GM19372 (cell line): ENCODE measurements around the gene FES.
"Not testable (repeated sequence)": the region's sequence is repeated elsewhere in the genome, so short reads cannot be mapped to it uniquely, and the experiment has no call there.

ENCODE experiments used
- ATAC-seq: cut with Tn5 transposase; IDR thresholded peaks from one replicate; pipeline ENCODE4 v1.9.1; 2021; ENCODE audit warnings: mild to moderate bottlenecking, low read depth, moderate library complexity; ENCODE audit not compliant: unreplicated experiment

Gene FES

DNA sequence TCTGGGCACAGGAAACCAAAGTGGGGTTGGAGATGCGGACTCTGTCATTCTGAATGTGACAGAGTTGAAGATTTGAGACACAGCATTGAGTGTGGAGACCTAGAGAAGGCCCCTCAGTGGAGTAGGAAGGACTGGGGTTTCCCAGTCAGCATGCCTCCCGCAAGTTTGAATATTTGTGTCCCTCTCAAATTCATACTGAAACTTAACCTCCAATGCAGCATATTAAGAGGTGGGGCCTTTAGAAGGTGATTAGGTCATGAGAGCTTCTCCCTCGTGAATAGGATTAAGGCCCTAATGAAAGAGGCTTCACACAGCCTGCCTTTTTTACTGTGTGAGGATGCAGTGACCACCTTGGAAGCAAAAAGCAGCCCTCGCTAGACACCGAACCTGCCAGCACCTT lies 40.1 kb downstream of the FES start:
- ATAC-seq, result peak; percentile 68

DNA sequence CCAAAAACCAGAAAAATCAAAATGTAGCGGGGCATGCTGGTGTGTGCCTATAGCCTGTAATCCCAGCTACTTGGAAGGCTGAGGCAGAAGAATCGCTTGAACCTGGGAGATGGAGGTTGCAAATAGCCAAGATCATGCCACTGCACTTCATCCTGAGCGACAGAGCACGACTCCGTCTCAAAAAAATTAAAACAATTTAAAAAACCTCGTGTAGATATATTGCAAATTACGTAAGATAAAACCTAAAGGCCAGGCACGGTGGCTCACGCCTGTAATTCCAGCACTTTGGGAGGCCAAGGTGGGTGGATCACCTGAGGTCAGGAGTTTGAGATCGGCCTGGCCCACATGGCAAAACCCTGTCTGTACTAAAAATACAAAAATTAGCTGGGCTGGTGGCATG lies 42.5 kb downstream of the FES start:
- ATAC-seq, result not testable (repeated sequence)

DNA sequence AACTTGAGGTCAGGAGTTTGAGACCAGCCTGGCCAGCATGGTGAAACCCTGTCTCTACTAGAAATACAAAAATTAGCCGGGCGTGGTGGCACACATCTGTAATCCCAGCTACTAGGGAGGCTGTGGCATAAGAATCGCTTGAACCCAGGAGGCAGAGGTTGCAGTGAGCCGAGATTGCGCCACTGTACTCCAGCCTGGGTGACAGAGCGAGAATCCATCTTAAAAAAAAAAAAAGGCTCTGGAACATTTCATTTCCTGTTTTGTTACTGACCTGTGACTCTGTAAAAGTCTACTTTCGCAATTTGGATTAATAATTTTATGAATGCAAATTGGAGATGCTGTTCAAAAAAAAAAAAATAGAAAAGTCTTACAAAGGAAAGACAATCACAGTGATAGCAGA lies 43.8 kb downstream of the FES start:
- ATAC-seq, result not testable (repeated sequence)

DNA sequence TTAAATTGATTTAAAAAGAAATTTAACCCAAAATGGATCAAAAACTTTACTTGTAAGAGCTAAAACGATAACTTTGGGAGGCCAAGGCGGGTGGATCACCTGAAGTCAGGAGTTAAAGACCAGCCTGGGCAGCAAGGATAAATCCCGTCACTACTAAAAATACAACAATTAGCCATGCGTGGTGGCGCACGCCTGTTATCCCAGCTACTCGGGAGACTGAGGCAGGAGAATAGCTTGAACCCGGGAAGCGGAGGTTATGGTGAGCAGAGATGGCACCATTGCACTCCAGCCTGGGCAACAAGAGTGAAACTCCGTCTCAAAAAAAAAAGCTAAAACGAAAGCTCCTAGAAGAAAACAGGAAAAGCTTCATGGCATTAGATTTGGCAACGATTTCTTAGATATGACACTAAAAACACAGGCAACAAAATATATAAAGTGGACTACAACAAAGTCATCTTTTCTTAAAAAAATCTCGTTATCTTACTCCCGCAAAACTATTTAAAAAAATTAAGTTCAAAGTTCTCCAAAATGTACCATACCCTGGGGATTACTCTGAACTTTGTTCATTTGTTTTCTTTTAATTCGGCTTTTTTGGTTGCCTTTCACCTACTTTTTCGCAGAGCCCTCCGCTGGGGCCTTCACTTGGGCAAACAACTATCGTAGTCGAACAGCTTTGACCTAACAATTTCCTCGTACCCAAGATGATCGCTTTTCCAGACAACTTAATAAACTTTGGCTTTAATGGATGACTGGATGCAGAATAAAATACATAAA lies 45.1 kb downstream of the FES start:
- no peak for ATAC-seq

DNA sequence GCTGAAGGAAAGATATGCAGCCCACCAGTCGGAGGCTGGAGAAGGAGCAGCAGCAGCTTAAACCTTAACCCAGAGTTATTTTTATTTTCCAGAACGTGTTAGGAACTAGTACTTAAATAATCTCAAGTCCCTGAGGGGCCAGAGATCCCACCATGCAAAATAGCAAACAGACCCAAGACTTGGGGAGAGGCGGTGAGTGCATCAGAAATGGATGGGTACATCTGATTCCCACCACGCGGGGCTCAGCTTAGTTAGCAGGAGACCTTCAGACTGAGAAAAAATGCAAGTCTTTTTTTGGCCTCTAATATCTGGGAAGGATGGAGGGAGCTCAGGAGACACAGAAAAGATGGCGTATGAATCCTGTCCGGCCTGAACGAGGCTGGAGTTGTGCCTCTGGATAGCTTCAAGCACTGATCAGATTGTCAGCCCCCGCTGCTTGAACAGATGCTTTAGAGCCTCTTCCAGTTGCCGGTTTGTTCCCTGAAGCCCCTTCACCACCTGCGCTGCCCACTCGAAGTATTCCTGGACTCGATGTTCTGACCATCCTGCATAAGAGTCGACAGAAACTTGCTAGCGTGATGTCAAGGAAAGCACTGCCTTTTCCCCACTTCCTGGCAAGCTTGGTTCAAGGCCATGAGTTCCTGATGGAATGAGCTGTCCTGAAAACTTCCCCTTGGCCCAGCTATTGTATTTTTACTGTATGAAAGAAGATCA lies 46.7 kb downstream of the FES start:
- ATAC-seq, result no peak

DNA sequence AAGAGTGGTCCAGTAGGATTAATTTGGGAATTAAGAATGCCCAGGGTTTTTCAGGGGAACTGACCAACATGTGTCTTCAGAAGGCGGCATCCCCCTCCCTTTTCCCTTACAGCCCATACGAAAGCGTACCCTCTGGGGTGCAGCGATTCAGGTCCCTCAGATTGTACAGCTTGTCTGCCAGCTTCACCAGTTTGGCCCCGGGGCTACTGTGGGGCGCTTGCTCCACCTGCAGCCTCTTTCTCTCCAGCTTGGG lies 47.2 kb downstream of the FES start:
- ATAC-seq, result no peak

DNA sequence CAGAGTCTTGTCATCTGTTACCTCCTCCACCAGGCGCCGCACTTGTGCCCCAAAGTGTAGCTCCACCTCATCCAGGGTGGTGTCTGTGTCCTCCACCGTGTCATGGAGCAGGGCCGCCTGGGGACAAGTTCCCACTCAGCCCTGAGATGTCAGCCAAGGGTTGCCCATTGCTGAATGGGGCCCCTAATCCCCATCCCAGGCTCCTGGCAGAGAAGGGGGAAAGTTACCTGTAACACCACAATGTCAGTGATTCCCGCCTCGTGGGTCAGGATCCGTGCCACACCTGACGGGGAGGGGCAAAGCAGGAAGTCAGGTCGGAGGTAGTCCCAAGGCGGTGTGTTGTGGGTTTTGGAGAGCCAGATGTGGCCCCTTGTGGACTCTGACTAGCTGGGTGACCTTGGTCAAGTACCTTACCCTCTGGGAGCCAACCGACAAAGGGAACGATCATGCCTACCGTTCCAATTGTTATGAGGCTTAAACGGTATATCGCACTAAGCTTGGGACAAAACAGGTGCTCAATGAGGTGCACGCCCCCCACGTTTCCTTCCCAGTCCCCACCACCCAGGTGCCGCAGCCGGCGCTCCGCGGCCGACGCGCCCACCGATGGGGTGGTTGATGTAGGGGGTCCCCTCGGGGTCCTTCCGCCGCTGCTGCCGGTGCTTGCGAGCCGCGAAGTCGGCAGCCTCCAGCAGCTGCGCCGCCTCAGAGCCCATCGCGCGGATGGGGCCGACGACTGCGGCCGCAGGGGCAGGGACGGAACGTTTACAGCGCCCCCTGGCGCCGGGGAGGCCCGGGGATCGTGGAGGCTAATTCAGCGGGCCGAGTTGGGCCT lies 47.7 kb downstream of the FES start, which contains the start of gene HDDC3:
Gene HDDC3, minus strand, starts transcription at position 722 of the 832 bp plus-strand sequence. Its CDS starts 9 bp downstream, at position 713.
- ATAC-seq, result peak; percentile 46

DNA sequence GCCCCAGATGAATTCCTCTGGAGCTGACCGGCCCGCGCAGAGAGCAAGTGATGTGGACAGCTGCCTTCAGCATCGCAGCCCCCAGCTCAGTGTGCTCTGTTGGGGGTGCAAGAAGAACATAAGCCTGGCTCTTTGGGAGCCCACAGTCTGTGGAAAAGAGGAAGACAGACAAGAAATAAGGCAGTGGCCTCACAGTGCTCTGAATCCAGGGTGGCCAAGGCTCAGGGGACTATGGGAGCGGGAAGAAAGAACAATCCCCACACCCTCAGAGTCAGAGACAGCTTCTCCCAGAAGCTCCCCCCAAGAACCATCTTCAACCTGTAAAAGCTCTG lies 48.3 kb downstream of the FES start:
- ATAC-seq, result no peak

DNA sequence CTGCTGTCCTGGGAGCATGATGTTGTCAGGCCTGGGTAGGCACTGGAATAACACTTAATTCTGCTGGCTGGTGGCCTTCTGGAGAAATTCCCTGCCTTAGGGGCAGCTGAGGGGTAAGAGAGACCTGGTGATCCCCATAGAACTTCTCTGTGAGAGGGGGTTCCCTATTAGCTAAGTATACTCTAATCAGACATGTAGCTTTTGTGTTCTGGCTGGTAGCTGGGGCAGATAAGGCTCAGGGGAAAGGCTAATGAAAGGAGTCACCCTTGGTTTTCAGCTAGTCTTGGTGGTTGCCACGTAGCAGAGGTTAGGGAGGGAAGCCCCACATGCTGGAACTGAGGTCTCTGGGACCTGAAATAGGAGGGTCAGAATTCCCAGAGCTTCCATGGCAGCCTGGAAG lies 49.0 kb downstream of the FES start:
- ATAC-seq, result no peak

DNA sequence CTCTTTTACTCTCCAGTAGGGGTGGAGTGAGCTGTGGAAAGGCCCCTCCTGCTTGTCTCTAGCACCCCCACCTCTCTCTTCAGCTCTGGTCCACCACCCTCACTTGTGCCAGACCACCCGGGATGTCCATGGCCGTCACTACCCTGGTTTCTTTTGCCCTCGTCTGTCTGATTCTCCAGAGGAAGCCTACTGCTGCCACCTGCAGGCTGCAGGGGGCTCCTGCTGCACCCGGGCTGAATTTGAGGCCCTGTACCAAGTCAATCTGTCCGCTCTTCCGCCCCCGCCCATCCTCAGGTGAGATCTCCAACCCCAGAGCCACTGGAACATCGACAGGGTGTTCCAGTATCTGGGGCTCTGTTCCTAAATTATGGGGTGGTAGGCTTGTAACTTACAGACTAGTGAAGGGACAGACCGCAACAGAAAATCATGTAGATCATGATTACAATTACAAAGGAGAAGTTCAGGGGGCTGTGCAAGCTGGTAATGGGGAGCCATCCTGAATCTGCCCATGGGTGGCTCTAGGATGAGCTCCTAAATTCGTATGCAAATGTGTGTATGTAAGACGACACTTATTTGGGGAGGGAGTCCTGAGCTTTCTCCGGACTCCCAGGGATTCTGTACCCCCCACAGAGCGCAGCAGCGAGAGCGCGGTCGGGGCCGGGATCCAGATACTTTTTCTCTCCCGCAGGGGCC lies 50.1 kb downstream of the FES start:
- ATAC-seq, result no peak

DNA sequence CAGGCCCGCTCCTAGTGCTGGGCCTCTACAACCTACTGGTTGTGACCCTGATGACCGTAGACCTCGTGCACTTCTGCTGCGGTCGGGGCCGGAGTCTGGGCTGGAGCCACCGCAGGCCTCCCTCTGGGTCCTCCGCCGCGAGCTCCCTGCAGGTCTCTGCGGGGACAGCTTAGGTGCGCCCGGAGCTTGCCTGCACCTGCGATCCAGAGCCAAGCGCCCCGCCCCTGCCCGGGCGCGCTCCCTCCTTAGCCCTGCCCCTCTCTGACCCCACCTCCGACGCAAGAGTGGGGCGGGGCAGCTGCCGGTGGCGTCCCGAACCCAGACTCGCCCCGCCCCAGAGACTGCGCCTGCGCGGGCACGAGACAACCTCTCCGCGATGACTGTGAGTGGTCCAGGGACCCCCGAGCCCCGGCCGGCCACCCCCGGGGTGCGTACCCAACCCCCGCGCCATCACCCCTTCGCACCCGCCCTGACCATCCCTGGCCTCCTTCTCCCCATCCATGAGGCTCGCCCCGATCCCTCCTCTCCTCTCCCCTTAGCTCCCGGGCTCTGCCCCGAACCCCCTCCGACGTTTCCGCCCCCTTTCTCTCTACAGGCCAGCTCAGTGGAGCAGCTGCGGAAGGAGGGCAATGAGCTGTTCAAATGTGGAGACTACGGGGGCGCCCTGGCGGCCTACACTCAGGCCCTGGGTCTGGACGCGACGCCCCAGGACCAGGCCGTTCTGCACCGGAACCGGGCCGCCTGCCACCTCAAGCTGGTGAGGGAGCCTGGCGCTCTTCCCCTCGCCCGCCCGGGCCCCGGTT lies 50.8 kb downstream of the FES start, which contains the start of gene UNC45A:
Gene UNC45A, plus strand, starts transcription at position 337 of the 803 bp plus-strand sequence. Its CDS starts 40 bp downstream, at position 377.
- peak; percentile 56 for ATAC-seq

DNA sequence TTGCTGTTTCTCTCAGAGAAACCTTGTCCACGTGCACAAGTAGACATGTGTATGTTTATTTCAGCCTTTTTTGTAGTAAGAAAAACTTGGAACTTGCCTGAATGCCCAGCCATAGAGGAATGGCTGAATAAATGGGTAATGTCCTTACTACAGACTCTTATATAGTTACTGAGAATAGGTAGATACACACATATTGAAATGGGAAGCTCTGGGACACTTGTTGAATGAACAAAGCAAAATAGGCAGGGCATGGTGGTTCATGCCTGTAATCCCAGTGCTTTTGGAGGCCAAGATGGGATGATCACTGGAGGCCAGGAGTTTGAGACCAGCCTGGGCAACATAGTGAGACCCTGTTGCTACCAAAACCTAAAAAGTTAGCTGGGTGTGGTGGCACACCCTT lies 52.5 kb downstream of the FES start:
- ATAC-seq, result no peak

DNA sequence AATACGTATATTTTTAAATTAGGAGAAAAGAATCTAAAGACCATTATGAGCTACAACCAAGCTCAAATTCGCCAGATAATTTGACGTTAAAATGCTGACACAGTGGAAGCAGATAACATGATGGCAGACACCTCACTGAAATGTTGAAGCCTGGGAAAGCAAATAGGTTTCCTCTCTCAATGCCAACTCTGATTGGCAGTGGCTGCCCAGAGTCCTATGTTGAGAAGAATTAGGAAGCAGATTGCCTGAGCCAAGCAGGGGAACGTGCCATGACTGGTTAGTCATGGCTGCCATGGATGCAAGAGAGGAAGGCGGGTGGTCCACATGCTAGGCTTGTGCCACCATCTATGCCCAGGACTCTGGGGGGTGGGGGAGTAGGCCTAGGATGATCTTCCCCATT lies 54.0 kb downstream of the FES start:
- ATAC-seq, result no peak

DNA sequence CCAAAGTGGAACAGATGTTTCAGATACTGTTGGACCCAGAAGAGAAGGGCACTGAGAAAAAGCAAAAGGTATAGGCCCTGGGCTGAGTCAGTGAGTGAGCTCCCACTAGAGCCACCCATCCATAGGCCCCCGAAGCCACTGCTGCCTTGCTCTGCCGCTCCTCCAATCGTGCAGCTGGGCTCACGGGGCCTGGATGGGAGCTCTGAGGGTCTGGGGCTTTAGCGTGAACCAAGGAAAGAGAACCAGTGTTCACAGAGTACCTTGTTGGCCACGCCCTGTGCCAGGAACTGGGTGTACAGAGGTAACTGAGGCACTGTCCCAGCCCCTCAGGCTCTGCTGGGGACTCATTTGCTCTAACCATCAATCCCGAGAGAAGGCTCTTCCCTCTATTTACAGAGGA lies 55.5 kb downstream of the FES start:
- no peak for ATAC-seq

DNA sequence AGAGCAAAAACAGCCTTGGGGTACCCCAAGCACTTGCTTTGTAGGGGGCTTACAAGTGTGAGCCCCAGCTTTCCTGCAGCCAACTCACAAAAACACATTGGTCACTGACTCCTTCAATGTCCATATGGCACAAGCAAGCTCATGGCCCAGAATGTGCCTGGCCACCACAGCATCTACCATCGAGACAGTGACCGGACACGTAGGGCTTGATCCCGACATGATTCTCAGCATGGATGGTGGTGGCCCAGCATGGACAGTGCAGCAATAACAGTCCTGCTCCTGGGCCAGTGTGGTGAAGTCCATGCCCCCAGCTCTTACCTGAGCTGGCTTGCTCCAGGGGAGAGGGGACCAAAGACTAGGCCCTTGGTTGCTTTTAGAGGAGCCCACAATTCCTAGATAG lies 56.7 kb downstream of the FES start:
- ATAC-seq, result no peak

DNA sequence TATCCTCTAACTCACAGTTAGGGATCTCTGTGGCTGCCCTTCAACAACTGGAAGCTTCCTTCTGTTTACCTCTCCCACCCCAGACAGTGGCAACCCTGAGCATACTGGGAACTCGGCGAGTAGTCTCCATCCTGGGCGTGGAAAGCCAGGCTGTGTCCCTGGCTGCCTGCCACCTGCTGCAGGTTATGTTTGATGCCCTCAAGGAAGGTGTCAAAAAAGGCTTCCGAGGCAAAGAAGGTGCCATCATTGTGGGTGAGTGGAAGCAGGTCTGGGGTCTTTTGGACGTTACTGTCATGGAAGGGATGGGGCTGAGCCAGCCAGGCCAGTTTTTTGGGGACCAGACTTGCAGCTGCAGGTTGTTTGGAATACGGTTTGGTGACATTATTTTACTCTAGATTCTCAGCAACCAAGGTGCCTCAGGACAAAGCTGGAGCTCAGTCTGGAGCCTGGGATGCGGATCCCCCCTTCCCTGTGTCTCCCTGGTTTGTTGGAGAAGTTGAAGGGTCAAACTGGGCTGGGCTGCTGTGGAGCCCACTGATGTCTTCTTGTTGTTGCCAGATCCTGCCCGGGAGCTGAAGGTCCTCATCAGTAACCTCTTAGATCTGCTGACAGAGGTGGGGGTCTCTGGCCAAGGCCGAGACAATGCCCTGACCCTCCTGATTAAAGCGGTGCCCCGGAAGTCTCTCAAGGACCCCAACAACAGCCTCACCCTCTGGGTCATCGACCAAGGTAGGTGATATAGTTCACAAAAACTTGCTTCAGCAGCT lies 58.2 kb downstream of the FES start:
- no peak for ATAC-seq

DNA sequence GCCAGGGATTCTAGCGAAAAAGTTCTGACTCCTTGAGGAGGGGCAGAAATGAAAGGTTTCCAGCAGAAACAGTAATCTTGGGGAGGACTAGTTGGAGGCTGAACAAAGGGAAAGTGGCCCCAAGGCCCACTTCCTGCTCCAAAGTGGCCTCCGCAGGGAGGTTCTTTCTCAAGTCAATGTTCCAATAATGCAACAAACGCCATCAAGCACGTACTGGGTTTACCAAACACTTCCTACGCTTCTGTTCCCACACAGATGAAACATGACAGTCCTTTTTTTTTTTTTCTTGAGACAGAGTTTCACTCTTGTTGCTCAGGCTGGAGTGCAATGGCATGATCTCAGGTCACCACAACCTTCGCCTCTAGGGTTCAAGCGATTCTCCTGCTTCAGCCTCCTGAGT lies 60.8 kb downstream of the FES start:
- ATAC-seq, result no peak
